ENCODE data around the gene TRIM44.

TRIM44 gene, protein sequence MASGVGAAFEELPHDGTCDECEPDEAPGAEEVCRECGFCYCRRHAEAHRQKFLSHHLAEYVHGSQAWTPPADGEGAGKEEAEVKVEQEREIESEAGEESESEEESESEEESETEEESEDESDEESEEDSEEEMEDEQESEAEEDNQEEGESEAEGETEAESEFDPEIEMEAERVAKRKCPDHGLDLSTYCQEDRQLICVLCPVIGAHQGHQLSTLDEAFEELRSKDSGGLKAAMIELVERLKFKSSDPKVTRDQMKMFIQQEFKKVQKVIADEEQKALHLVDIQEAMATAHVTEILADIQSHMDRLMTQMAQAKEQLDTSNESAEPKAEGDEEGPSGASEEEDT

DNA sequence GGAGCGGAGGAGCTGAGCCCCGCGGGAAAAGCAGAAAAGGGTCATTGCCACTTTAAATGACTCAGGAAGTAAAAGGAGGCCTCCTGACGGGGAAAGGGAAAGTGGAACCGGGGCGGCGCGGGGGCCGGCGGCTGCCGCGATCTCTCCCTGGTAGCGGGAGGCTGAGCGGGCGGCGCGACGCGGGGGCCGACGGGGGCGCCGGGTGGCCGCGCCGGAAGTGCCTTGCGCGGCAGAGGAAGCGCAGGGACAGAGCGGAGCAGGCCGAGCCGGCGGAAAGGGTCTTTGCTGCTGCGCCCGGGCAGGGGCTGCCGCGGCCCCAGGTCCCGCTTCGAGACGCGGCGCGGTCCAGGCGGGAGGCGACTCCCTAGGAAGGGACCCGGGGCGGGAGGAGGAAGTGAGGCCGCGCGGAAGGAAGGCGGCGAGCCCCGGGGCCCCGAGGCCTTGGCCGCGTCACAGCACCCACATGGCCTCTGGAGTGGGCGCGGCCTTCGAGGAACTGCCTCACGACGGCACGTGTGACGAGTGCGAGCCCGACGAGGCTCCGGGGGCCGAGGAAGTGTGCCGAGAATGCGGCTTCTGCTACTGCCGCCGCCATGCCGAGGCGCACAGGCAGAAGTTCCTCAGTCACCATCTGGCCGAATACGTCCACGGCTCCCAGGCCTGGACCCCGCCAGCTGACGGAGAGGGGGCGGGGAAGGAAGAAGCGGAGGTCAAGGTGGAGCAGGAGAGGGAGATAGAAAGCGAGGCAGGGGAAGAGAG lies at the start of gene TRIM44:
Gene TRIM44, plus strand, starts transcription at position 127 of the 759 bp plus-strand sequence. Its CDS starts 337 bp downstream, at position 464.
- Histone ChIP-seq H3K27ac (peak within 1 kb of the TSS; percentile 92 to 98 (median 96)), H4K20me1 (peaks cover 0 to 23% (median 0%) of the 10 kb centered on the region in 11 experiments; a peak in 2 of 22 replicates), H3K36me3 (peaks cover 22 to 46% (median 40%) of the 10 kb centered on the region in 11 experiments), H3K9me3 (replicated peaks in 1 of 11) (peaks cover 49 to 51% (median 50%) of the 10 kb centered on the region in 11 experiments), H3K4me1 (peaks cover 20 to 30% (median 25%) of the 10 kb centered on the region in 10 experiments), H3K27me3 (no peaks in the 10 kb centered on the region), H3K4me3 (peak within 1 kb of the TSS; percentile 61 to 76 (median 72)), H3K4me2 (peak within 1 kb of the TSS; percentile 72 to 93 (median 83)), H3K9ac (peak within 1 kb of the TSS; percentile 85 to 97 (median 92))
- no peak for TF ChIP-seq Cebpa-rat (IDR thresholded peaks at IDR 0.05)

DNA sequence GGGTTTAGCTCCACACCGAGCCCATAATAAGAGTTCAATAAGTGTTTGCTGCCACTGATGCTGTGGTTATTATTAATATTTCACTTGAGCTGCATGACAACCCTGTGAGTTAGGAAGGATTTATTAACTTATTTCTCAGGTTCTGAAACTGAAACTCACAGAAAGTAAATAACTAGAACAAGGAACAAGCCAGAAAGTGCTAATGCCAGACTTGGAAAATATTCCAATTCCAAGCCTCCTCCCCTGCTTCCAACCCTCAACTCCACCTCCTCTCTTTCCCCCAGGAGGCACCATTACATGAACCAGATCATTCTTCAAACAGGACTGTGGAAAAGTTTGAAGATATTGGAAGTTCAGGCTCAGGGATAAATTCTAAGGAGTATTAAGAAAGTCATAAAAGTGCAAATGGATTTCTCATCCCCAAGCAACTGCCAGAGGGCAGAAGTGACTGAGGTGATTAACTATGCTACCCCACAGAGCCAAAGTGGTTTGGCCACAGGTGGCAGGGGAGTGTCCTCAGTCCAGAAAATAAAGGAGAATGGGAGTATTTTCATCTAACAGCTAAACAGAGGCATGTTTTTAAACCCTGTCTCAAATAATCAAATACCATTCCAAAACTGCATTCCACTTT lies 47.5 kb upstream of the TRIM44 start:
- no peak overlapping the region for H3K27ac ChIP-seq
- H3K36me3 ChIP-seq, result no peaks in the 10 kb centered on the region
- H3K4me3 ChIP-seq, result no peak overlapping the region
- H3K4me1 ChIP-seq, result peaks cover 23 to 33% (median 27%) of the 10 kb centered on the region in 10 experiments
- no peak for TF ChIP-seq Cebpa-rat (IDR thresholded peaks at IDR 0.05)
- H3K9me3 ChIP-seq (replicated peaks in 1 of 11), result no peaks in the 10 kb centered on the region
- no peaks in the 10 kb centered on the region for H3K27me3 ChIP-seq
- H3K4me2 ChIP-seq, result no peak overlapping the region
- peaks cover 0 to 14% (median 0%) of the 10 kb centered on the region in 11 experiments; a peak in 8 of 22 replicates for H4K20me1 ChIP-seq
- no peak overlapping the region for H3K9ac ChIP-seq

DNA sequence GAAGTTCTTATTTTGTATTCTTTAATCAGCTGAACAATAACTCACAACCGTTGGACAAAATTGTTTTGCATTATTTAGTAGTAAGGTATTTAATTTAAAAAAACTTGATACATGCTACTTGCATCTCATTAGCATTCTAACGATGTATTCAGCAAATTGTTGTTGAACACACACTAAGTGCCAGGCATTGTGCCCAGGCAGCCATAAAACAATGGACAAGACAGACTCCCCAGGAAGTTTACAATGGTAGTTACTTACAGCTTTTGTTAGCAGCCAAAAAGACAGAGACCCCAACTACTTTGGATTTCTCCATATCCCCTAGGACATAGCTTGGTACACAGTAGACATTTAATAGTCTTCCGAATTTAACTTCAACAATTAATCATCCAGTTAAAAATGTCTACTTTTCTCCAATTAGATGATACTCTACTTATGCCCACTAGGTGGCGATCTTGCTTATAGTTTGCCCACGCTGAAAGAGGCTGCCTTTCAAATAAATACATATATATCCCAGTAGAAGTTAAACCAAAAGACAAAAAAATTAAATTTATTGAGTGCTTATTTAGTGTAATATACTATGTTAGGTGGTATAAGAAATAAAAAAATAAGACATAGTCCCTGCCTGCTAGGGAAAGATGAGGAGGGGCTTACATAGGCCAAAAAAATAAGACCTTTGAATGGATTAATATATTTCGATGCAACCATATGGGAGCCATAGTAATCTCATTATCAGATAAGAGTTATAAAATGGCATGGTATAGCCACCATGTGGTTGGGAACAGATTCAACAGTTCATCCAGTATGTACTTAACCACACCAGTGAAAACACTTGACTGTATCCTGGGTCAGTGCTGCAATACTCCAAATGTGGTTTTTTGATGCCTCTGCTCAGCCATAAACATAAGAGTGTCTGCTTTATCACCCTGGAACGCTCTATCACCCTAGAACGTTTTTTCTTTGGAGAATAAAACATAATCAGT lies 46.4 kb upstream of the TRIM44 start:
- Histone ChIP-seq H3K9me3 (replicated peaks in 1 of 11) (no peaks in the 10 kb centered on the region), H3K4me1 (peaks cover 28 to 38% (median 31%) of the 10 kb centered on the region in 10 experiments), H3K9ac (0 out of 22 replicates have a peak overlapping the region, but pooled peaks of 1 of the 11 experiments have one; percentile 7), H3K27me3 (no peaks in the 10 kb centered on the region), H3K27ac (peak overlapping the region in 4 of 11 experiments; percentile 1 to 30 (median 20); a peak in 2 of 22 replicates), H4K20me1 (peaks cover 0 to 26% (median 8%) of the 10 kb centered on the region in 11 experiments; a peak in 12 of 22 replicates), H3K4me2 (peak overlapping the region; percentile 29 to 99 (median 92); a peak in 20 of 22 replicates), H3K36me3 (no peaks in the 10 kb centered on the region; a peak in 1 of 22 replicates), H3K4me3 (no peak overlapping the region)
- no peak for TF ChIP-seq Cebpa-rat (IDR thresholded peaks at IDR 0.05)

DNA sequence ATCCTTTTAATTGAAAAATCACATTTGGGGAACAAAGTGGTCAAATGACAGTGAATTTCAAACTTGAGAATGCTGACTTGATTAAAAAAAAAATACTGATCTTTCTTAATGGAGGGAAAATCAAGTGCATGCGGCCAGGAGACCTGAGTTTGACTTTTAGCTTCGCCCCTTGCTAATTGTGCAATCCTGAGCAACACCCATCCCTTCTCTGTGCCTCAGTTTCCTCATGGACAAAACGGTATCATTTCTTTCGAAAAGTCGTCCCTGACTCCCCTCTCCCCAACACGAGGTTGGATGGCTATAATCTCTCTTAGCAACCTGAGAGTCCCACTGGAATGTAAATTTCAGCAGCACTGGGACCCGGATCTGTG lies 45.3 kb upstream of the TRIM44 start:
- Histone ChIP-seq H3K4me3 (peak overlapping the region; percentile 68 to 89 (median 82); a peak in 17 of 20 replicates), H3K9me3 (replicated peaks in 1 of 11) (no peaks in the 10 kb centered on the region), H3K4me2 (peak overlapping the region; percentile 69 to 99 (median 96)), H4K20me1 (peaks cover 0 to 37% (median 19%) of the 10 kb centered on the region in 11 experiments; a peak in 12 of 22 replicates), H3K36me3 (peaks cover 0 to 10% (median 0%) of the 10 kb centered on the region in 11 experiments; a peak in 4 of 22 replicates), H3K9ac (peak overlapping the region in 10 of 11 experiments; percentile 91 to 99 (median 95); a peak in 13 of 22 replicates), H3K27ac (peak overlapping the region in 10 of 11 experiments; percentile 90 to 97 (median 96); a peak in 16 of 22 replicates), H3K27me3 (no peaks in the 10 kb centered on the region), H3K4me1 (peaks cover 31 to 40% (median 33%) of the 10 kb centered on the region in 10 experiments)
- peak in 1 of 11 experiments; percentile 63; a peak in 1 of 22 replicates for TF ChIP-seq Cebpa-rat (IDR thresholded peaks at IDR 0.05)

DNA sequence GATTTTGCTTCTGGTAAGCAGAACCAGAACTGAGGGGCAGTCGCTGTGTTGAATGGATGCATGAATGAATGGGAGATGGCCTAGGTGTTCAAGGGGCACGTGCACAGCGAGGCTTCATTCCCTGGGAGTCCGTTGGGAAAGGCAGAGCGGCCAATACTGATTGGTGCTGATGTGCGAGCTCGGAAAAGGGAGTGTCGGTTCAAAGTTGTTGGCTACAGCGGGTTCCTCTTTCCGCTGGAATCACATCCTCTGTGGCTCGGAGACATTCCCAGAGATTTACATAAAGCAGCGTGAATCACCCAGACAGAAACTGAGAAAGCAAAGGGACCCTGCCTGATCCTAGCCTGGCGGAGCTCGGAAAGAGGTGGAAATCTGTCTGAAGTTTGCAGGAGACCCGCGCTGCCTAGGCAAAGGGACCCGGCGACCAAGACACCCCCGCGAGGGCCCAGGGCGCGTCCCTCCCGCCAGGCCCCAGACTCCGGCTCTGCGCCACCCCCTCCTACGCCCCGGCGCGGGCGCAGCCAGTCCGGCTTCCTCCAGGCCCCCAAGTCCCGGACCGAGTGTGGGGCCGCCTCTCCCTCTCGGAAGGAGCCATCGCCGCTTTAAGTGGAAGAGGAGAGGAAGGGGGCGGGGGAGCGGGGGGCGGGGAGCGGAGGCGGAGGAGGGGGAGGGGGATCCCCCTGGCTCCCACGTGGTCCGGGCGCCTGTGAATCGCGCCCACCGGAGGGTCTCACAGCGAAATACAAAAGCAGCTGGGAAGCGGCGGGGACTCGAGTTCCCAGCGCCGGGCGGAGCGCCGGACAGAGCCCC lies 44.7 kb upstream of the TRIM44 start, which contains the start of gene FJX1:
Gene FJX1, plus strand, starts transcription at position 774 of the 810 bp plus-strand sequence. CDS start 177 bp downstream, outside the sequence.
- peaks cover 0 to 42% (median 19%) of the 10 kb centered on the region in 11 experiments; a peak in 12 of 22 replicates for H4K20me1 ChIP-seq
- H3K27me3 ChIP-seq, result no peaks in the 10 kb centered on the region
- H3K4me2 ChIP-seq, result peak within 1 kb of the TSS; percentile 85 to 99 (median 97)
- peak within 1 kb of the TSS; percentile 76 to 97 (median 95) for H3K27ac ChIP-seq
- TF ChIP-seq Cebpa-rat (IDR thresholded peaks at IDR 0.05), result no peak
- H3K4me3 ChIP-seq, result peak within 1 kb of the TSS; percentile 68 to 89 (median 82)
- peaks cover 36 to 46% (median 38%) of the 10 kb centered on the region in 10 experiments for H3K4me1 ChIP-seq
- H3K9me3 ChIP-seq (replicated peaks in 1 of 11), result no peaks in the 10 kb centered on the region
- H3K36me3 ChIP-seq, result peaks cover 0 to 13% (median 0%) of the 10 kb centered on the region in 11 experiments; a peak in 4 of 22 replicates
- H3K9ac ChIP-seq, result peak within 1 kb of the TSS; percentile 90 to 99 (median 95)

DNA sequence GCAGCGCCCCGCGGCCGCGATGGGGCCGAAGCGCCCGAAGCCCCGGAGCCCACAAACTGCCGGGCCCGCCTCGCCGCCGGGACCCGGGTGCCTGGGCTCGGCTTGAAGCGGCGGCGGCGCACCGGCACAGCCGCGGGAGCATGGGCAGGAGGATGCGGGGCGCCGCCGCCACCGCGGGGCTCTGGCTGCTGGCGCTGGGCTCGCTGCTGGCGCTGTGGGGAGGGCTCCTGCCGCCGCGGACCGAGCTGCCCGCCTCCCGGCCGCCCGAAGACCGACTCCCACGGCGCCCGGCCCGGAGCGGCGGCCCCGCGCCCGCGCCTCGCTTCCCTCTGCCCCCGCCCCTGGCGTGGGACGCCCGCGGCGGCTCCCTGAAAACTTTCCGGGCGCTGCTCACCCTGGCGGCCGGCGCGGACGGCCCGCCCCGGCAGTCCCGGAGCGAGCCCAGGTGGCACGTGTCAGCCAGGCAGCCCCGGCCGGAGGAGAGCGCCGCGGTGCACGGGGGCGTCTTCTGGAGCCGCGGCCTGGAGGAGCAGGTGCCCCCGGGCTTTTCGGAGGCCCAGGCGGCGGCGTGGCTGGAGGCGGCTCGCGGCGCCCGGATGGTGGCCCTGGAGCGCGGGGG lies 44.0 kb upstream of the TRIM44 start:
- peak overlapping the region; percentile 76 to 97 (median 95) for H3K27ac ChIP-seq
- peaks cover 44 to 53% (median 45%) of the 10 kb centered on the region in 10 experiments for H3K4me1 ChIP-seq
- TF ChIP-seq Cebpa-rat (IDR thresholded peaks at IDR 0.05), result no peak
- H4K20me1 ChIP-seq, result peaks cover 0 to 45% (median 19%) of the 10 kb centered on the region in 11 experiments; a peak in 12 of 22 replicates
- peak overlapping the region; percentile 85 to 99 (median 97) for H3K4me2 ChIP-seq
- peak overlapping the region; percentile 90 to 99 (median 95) for H3K9ac ChIP-seq
- no peaks in the 10 kb centered on the region for H3K9me3 ChIP-seq (replicated peaks in 1 of 11)
- peak overlapping the region; percentile 68 to 89 (median 82) for H3K4me3 ChIP-seq
- H3K36me3 ChIP-seq, result peaks cover 0 to 13% (median 0%) of the 10 kb centered on the region in 11 experiments; a peak in 4 of 22 replicates
- no peaks in the 10 kb centered on the region for H3K27me3 ChIP-seq
